ENCODE measurements around the gene SMC1A. TPM values are rescaled to one million over a fixed set of nuclear protein-coding genes. Genes with fewer than 3 reads are reported as not detected.
"Not testable (repeated sequence)": the region's sequence is repeated elsewhere in the genome, so short reads cannot be mapped to it uniquely, and the experiment has no call there.

SMC1A gene
- polyA plus RNA-seq (2011; rRNA removed) (21.3 and 25.3 TPM in 2 replicates), polyA minus RNA-seq (2011; rRNA and poly(A)+ RNA removed) (28.5 and 29.5 TPM in 2 replicates)

DNA sequence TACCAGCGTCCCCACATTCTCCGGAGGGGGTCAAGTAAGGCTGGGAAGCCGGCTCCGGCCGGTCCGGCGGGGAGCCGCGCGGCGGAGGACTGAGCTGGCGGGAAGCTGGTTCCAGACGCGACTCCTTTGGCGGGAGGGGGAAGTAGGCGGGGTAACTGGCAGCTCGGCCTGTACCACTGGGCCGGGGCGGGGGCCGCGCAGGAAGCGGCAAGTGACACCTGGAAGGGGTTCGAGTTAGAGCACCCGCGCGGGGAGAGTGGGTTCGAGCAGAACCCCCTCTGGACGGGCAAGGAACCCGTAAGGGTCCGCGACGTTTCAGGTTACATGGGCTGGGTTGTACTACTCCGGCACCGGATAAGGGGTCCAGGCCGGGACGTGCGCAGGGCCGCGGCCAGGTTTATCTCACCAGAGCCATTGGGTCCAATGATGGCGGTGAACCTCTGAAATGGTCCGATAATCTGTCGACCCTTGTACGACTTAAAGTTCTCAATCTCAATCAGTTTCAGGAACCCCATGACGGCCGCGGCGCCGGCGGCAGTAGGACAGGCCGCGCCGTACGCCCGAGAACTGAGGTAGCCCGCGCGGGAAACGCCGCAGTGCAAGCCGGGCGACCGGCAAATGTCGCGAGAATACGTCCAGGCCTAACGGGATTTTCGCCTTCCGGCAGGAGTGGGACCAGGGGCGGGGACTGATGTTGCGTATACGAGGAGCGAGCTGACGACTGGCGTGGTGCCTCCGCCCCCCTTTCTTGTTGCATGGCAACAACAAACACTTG is at the start of gene SMC1A:
SMC1A (minus strand) TSS at position 569 of the 775 bp plus-strand sequence; CDS start at position 515, 54 bp downstream.
- TF ChIP-seq, protein P1, sequence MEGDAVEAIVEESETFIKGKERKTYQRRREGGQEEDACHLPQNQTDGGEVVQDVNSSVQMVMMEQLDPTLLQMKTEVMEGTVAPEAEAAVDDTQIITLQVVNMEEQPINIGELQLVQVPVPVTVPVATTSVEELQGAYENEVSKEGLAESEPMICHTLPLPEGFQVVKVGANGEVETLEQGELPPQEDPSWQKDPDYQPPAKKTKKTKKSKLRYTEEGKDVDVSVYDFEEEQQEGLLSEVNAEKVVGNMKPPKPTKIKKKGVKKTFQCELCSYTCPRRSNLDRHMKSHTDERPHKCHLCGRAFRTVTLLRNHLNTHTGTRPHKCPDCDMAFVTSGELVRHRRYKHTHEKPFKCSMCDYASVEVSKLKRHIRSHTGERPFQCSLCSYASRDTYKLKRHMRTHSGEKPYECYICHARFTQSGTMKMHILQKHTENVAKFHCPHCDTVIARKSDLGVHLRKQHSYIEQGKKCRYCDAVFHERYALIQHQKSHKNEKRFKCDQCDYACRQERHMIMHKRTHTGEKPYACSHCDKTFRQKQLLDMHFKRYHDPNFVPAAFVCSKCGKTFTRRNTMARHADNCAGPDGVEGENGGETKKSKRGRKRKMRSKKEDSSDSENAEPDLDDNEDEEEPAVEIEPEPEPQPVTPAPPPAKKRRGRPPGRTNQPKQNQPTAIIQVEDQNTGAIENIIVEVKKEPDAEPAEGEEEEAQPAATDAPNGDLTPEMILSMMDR (IDR thresholded peaks at IDR 0.05; ENCODE audit: low read depth, low read length): no peak
- DNase-seq (ENCODE audit: low read depth, low spot score): peak; percentile 92
- ChIA-PET POLR2A (interaction anchor here (0.6 to 1.2 kb wide), 6 partner anchors 19 to 264 kb away, joined by 3 to 5 read pairs (median 4); no protein-coding TSS in a partner anchor), CTCF (interaction anchor here (0.6 to 2.2 kb wide), 6 partner anchors 13 to 138 kb away, joined by 3 to 7 read pairs (median 5); no protein-coding TSS in a partner anchor)
- Histone ChIP-seq H3K4me3 (ENCODE audit: low read depth, low read length) (peak within 1 kb of the TSS; percentile 71), H3K27me3 (ENCODE audit: control insufficient read depth, insufficient read depth, low read length) (no peaks in the 10 kb centered on the region), H3K27ac (ENCODE audit: low read depth, low read length) (peak within 1 kb of the TSS; percentile 87), H3K9me3 (ENCODE audit: control insufficient read depth, insufficient read depth, low read length) (no peaks in the 10 kb centered on the region)

DNA sequence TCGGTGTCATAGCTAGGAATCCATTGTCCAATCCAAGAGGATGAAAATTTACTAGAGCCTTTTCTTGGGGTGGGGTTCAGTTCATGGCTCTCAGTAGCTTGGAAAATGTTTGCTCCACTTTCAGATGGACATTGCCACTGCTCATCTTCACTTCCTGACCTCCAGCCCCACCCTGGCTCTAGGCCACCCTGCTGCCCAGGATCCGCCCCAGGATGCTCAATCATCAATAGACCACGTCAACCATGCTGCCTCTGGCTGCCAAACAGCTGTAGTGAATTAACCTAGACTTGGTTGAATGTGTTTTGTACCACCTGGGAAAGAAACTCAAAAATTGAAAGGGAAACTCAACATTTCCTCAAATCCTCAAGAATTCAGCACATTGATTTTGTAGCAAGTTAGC is 48.9 kb upstream of the SMC1A start:
- TF ChIP-seq, protein P1 (IDR thresholded peaks at IDR 0.05; ENCODE audit: low read depth, low read length): no peak
- H3K27ac ChIP-seq (ENCODE audit: low read depth, low read length): no peak overlapping the region
- no peak overlapping the region for H3K4me3 ChIP-seq (ENCODE audit: low read depth, low read length)
- H3K27me3 ChIP-seq (ENCODE audit: control insufficient read depth, insufficient read depth, low read length): no peaks in the 10 kb centered on the region
- ChIA-PET POLR2A (no interaction called here), CTCF (interaction anchor here (0.6 to 1.0 kb wide), 3 partner anchors 8 to 186 kb away, joined by 3 to 6 read pairs (median 4); no protein-coding TSS in a partner anchor)
- no peak for DNase-seq (ENCODE audit: low read depth, low spot score)
- no peaks in the 10 kb centered on the region for H3K9me3 ChIP-seq (ENCODE audit: control insufficient read depth, insufficient read depth, low read length)

DNA sequence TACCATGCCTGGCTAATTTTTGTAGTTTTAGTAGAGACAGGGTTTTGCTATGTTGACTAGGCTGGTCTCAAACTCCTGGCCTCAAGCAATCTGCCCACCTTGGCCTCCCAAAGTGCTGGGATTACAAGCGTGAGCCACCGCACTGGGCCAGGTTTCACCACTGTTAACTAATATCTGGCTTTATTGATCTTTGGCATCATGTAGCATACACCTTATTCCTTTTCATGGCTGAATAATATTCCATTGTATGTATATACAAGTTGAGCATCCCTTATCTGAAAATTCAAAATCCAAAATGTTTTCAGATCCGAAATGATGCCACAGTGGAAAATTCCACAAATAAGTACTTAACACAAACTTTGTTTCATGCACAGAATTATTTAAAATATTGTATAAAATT is 46.2 kb upstream of the SMC1A start:
- H3K9me3 ChIP-seq (ENCODE audit: control insufficient read depth, insufficient read depth, low read length); DNase-seq (ENCODE audit: low read depth, low spot score); H3K27me3 ChIP-seq (ENCODE audit: control insufficient read depth, insufficient read depth, low read length); POLR2A ChIA-PET; H3K27ac ChIP-seq (ENCODE audit: low read depth, low read length); H3K4me3 ChIP-seq (ENCODE audit: low read depth, low read length): not testable (repeated sequence)
- CTCF ChIA-PET: interaction anchor here (1.0 kb wide), 1 partner anchor 155 kb away, joined by 3 read pairs; no protein-coding TSS in a partner anchor

DNA sequence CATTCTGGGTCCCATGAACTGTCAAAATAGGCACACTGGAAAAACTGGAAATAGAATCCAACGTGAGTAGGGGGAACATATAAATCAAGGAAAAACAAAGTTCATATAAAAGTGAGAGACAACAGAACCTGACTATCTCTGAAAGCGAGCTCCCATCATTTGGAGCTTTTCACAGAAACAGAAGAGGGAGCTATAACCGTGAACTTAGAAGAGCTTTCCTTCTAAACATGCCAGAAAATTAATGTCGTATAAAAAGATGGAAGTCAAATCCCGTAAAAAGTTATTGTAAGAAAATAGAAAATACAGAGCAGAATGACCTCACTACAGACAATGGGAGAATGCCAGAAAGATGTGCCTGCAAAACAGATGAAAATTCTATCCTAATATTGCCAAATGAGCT is 35.6 kb upstream of the SMC1A start:
- no peak overlapping the region for H3K4me3 ChIP-seq (ENCODE audit: low read depth, low read length)
- POLR2A ChIA-PET: interaction anchor here (0.5 kb wide), 1 partner anchor 466 kb away, joined by 3 read pairs; no protein-coding TSS in a partner anchor
- TF ChIP-seq, protein P1 (IDR thresholded peaks at IDR 0.05; ENCODE audit: low read depth, low read length): peak; percentile 44
- CTCF ChIA-PET: interaction anchor here (0.9 to 2.3 kb wide), 9 partner anchors 8 to 200 kb away, joined by 3 to 26 read pairs (median 4); no protein-coding TSS in a partner anchor
- H3K27ac ChIP-seq (ENCODE audit: low read depth, low read length): no peak overlapping the region
- H3K27me3 ChIP-seq (ENCODE audit: control insufficient read depth, insufficient read depth, low read length): no peaks in the 10 kb centered on the region
- H3K9me3 ChIP-seq (ENCODE audit: control insufficient read depth, insufficient read depth, low read length): no peaks in the 10 kb centered on the region
- no peak for DNase-seq (ENCODE audit: low read depth, low spot score)

DNA sequence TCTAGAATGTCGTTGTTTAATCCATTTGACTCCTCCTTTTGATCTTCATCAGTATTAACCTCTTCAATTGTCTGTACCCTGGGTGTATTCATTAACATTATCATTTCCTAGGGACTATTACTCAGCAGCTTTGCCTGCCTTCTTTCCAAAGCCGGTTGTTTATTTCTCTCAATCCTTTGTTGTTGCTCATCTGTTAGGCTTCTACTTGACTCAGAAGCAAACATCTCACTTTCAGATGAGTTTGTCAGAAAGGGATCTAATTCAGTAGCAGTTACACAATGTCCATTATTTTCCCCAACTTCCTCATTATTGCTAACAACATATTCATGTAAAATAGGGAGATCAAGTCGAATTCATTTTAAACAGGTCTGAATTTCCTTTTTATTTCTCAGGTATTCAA is 33.8 kb upstream of the SMC1A start:
- H3K27me3 ChIP-seq (ENCODE audit: control insufficient read depth, insufficient read depth, low read length): no peaks in the 10 kb centered on the region
- no peak overlapping the region for H3K4me3 ChIP-seq (ENCODE audit: low read depth, low read length)
- ChIA-PET POLR2A (interaction anchor here (0.6 kb wide), 1 partner anchor 20 kb away, joined by 4 read pairs; no protein-coding TSS in a partner anchor), CTCF (interaction anchor here (2.3 kb wide), 1 partner anchor 25 kb away, joined by 12 read pairs; no protein-coding TSS in a partner anchor)
- H3K27ac ChIP-seq (ENCODE audit: low read depth, low read length): no peak overlapping the region
- H3K9me3 ChIP-seq (ENCODE audit: control insufficient read depth, insufficient read depth, low read length): no peaks in the 10 kb centered on the region
- DNase-seq (ENCODE audit: low read depth, low spot score): no peak
- TF ChIP-seq, protein P1 (IDR thresholded peaks at IDR 0.05; ENCODE audit: low read depth, low read length): no peak

Data from AG04450 (cell line).